IMR-90 (cell line): ENCODE data around the gene TOMM34. TPM values are rescaled to one million over a fixed set of nuclear protein-coding genes. Genes with fewer than 3 reads are reported as not detected.

Experiments used
- ATAC-seq: fragments of 200-7000 bp; cut with Tn5 transposase; 2 replicates; pipeline ENCODE4 v1.9.1; 2020; ENCODE audit warnings: low read depth, mild to moderate bottlenecking, moderate library complexity
- BruUV-seq: library from RNA; stranded (reverse); fragments of 400-500 nt; replicated peaks from 2 replicates; lab custom pipeline; 2021; lab: Mats Ljungman, UMichigan
- CTCF ChIA-PET: fragments of 300-600 bp; formaldehyde crosslinking; extraction: SDS; loops from one replicate; lab custom pipeline; 2021; ENCODE audit warnings: antibody characterized with exemption; lab: Yijun Ruan, JAX
- POLR2A ChIA-PET: fragments of 300-600 bp; sonication (Branson Sonifier 250); formaldehyde crosslinking; loops from one replicate; lab custom pipeline; 2022; ENCODE audit warnings: antibody characterized with exemption; ENCODE audit not compliant: unreplicated experiment; lab: Charles Lee
- DNase-seq: peaks from one replicate; pipeline ENCODE4 v3.0.0; 2013
- H2AFZ ChIP-seq: replicated peaks from 2 replicates; pipeline ENCODE3; 2013; ENCODE audit warnings: low read length, mild to moderate bottlenecking; ENCODE audit not compliant: poor library complexity
- H2AK5ac ChIP-seq: 2 replicates; pipeline ENCODE4 v1.6.1; 2013; ENCODE audit warnings: low read depth, low read length, inconsistent platforms
- H2AK9ac ChIP-seq: replicated peaks from 2 replicates; pipeline ENCODE3; 2013; ENCODE audit warnings: mild to moderate bottlenecking, low read depth, low read length, moderate library complexity; ENCODE audit not compliant: poor library complexity
- H2BK120ac ChIP-seq: 2 replicates; pipeline ENCODE4 v1.6.1; 2013; ENCODE audit warnings: low read depth, low read length, inconsistent platforms
- H2BK15ac ChIP-seq: 3 replicates; pipeline ENCODE4 v1.6.1; 2013; ENCODE audit warnings: low read depth, low read length, inconsistent platforms
- H2BK20ac ChIP-seq: 2 replicates; pipeline ENCODE4 v1.6.1; 2013; ENCODE audit warnings: low read depth, mild to moderate bottlenecking, inconsistent platforms, low read length, moderate library complexity
- H2BK5ac ChIP-seq: 2 replicates; pipeline ENCODE4 v1.6.1; 2013; ENCODE audit warnings: mild to moderate bottlenecking, low read depth, low read length, inconsistent platforms; ENCODE audit not compliant: poor library complexity, severe bottlenecking
- H3K14ac ChIP-seq: replicated peaks from 2 replicates; pipeline ENCODE4 v1.6.1; 2013; ENCODE audit warnings: low read depth, low read length, inconsistent platforms
- H3K18ac ChIP-seq: 2 replicates; pipeline ENCODE4 v1.6.1; 2013; ENCODE audit warnings: low read depth, low read length, control low read depth
- H3K23ac ChIP-seq: 2 replicates; pipeline ENCODE4 v1.6.1; 2013; ENCODE audit warnings: low read depth, low read length, inconsistent platforms
- H3K27ac ChIP-seq: 2 replicates; pipeline ENCODE4 v1.5.1; 2013; ENCODE audit warnings: mild to moderate bottlenecking, control low read depth, low read length; ENCODE audit not compliant: insufficient read depth
- H3K27me3 ChIP-seq: 2 replicates; pipeline ENCODE4 v1.6.1; 2013; ENCODE audit warnings: low read length; ENCODE audit not compliant: control insufficient read depth, insufficient read depth
- H3K36me3 ChIP-seq: 2 replicates; pipeline ENCODE4 v1.6.1; 2013; ENCODE audit warnings: low read length, mixed read lengths; ENCODE audit not compliant: control insufficient read depth, insufficient read depth
- H3K4ac ChIP-seq: 2 replicates; pipeline ENCODE4 v1.6.1; 2013; ENCODE audit warnings: low read depth, low read length, inconsistent platforms
- H3K4me1 ChIP-seq: 2 replicates; pipeline ENCODE4 v1.6.1; 2013; ENCODE audit warnings: low read length, mixed read lengths; ENCODE audit not compliant: control insufficient read depth, insufficient read depth
- H3K4me2 ChIP-seq: 2 replicates; pipeline ENCODE4 v1.6.1; 2013; ENCODE audit warnings: low read depth, mild to moderate bottlenecking, control low read depth, low read length, moderate library complexity
- H3K4me3 ChIP-seq: 2 replicates; pipeline ENCODE4 v1.5.1; 2013; ENCODE audit warnings: low read depth, mild to moderate bottlenecking, control low read depth, low read length, moderate library complexity; ENCODE audit not compliant: insufficient read depth
- H3K56ac ChIP-seq: 2 replicates; pipeline ENCODE4 v1.6.1; 2013; ENCODE audit warnings: low read length, inconsistent platforms; ENCODE audit not compliant: insufficient read depth; ENCODE audit errors: extremely low read depth
- H3K79me1 ChIP-seq, 2 experiments: 2 replicates each; pipeline ENCODE4 v1.6.1; 2013; ENCODE audit warnings: low read length in 2 of 2, inconsistent platforms in 1 of 2, low read depth in 1 of 2
- H3K9ac ChIP-seq: 2 replicates; pipeline ENCODE4 v1.6.1; 2013; ENCODE audit warnings: low read depth, low read length, control low read depth
- H3K9me1 ChIP-seq: 2 replicates; pipeline ENCODE4 v1.6.1; 2013; ENCODE audit warnings: low read length, inconsistent platforms; ENCODE audit not compliant: insufficient read depth
- H3K9me3 ChIP-seq: 2 replicates; pipeline ENCODE4 v1.6.1; 2013; ENCODE audit warnings: low read length; ENCODE audit not compliant: control insufficient read depth, insufficient read depth
- H4K20me1 ChIP-seq: 2 replicates; pipeline ENCODE4 v1.6.1; 2013; ENCODE audit warnings: low read length, inconsistent platforms; ENCODE audit not compliant: insufficient read depth
- H4K5ac ChIP-seq: 2 replicates; pipeline ENCODE4 v1.6.1; 2013; ENCODE audit warnings: mild to moderate bottlenecking, low read depth, low read length, control low read depth
- H4K8ac ChIP-seq, 2 experiments: 2 replicates each; pipeline ENCODE4 v1.6.1; 2013; ENCODE audit warnings: low read depth in 2 of 2, low read length in 2 of 2, control low read depth in 1 of 2, inconsistent platforms in 1 of 2
- H4K91ac ChIP-seq: 2 replicates; pipeline ENCODE4 v1.6.1; 2013; ENCODE audit warnings: low read depth, low read length, inconsistent platforms; ENCODE audit not compliant: insufficient read depth
- CEBPB ChIP-seq: IDR thresholded peaks from 2 replicates; pipeline ENCODE4 v1.6.1; 2012; ENCODE audit warnings: low read depth, low read length, improper control_type of control experiment
- MXI1 ChIP-seq: IDR thresholded peaks from 2 replicates; pipeline ENCODE4 v1.6.1; 2012; ENCODE audit warnings: low read depth, mild to moderate bottlenecking, low read length, moderate library complexity, borderline replicate concordance
- POLR2A ChIP-seq: IDR thresholded peaks from 2 replicates; pipeline ENCODE4 v1.6.1; 2012; ENCODE audit warnings: mild to moderate bottlenecking, low read depth, low read length
- RAD21 ChIP-seq: IDR thresholded peaks from 2 replicates; pipeline ENCODE4 v1.6.1; 2012; ENCODE audit warnings: low read length, improper control_type of control experiment
- WGBS, 2 experiments: methylation state at CpG; one replicate each; pipeline versions ENCODE4 v1.1.5 to v1.1.7; 2013; ENCODE audit warnings: missing lambda C conversion rate in 2 of 2; ENCODE audit not compliant: insufficient read length in 1 of 2; ENCODE audit errors: extremely low coverage in 2 of 2; 5-methylcytosine and 5-hydroxymethylcytosine counted together
- dilution Hi-C: fragments of 300-500 bp; cut with HindIII; formaldehyde crosslinking; loops from one replicate; pipeline ENCODE4 v1.14.3; 2018; ENCODE audit warnings: low sequenced_read_pairs; ENCODE audit not compliant: unreplicated experiment
- in situ Hi-C: fragments of 300-500 bp; cut with MboI; formaldehyde crosslinking; loops from 3 replicates; pipeline ENCODE4 v1.14.3; 2019; ENCODE audit warnings: low sequenced_read_pairs, inconsistent platforms, mixed read lengths
- intact Hi-C: fragments of 100-400 bp; cut with micrococcal nuclease; formaldehyde crosslinking; loops from 2 replicates; pipeline ENCODE4 v1.10.0; 2022
- polyA plus RNA-seq, 3 experiments: library from polyadenylated mRNA; depleted of rRNA; stranded (reverse); fragments of >200 nt; gene quantifications; 2 replicates each; pipeline ENCODE4 v1.2.3, GENCODE V29; 2012; ENCODE audit warnings: low replicate concordance in 1 of 3
- total RNA-seq: library from RNA; depleted of rRNA; stranded (reverse); fragments of >200 nt; gene quantifications from 2 replicates; pipeline ENCODE4 v1.2.3, GENCODE V29; 2012

TOMM34 gene
- total and polyA plus RNA-seq, 2 of the 4 experiments (the other 2 are of a cell fraction) = 97.5 to 101 TPM

DNA sequence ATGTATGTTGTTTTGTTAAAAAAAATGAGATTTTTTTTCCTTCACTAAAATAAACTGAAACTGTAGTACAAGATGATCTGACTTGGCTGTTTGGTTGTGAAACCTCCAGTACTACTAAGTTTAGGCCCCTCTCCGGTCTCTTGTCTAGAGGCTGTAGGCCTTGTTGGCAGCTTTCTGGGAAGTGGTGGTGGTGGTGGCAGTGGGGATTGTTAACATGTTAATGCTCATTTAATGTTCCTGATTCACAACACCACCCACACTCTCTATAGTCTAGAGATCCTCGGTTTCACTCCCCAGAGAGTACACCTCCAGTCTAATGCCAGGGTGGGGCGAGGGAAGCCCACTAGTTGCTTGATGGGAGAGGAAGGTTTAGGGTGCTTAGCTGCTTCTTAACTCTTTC is 30.2 kb upstream of the TOMM34 start:
- intact Hi-C loops (no loop called here), dilution Hi-C loops (no loop called here), in situ Hi-C loops (no loop called here)
- BruUV-seq = no TSS peak
- H2BK5ac ChIP-seq = peak overlapping the region; percentile 58
- peak; percentile 53; the same call in 1 of the 2 replicates for ATAC-seq
- no peak overlapping the region for H2AK9ac ChIP-seq
- H3K23ac ChIP-seq = peak overlapping the region; percentile 89; the same call in 1 of the 2 replicates
- no peak overlapping the region for H2AK5ac ChIP-seq
- no peak overlapping the region for H4K91ac ChIP-seq
- H3K4me1 ChIP-seq = peaks cover 10% of the 10 kb centered on the region
- H2BK20ac ChIP-seq = peak overlapping the region; percentile 25; the same call in 1 of the 2 replicates
- H4K8ac ChIP-seq = peak overlapping the region in 1 of 2 experiments; percentile 54; a peak in 1 of 4 replicates
- peak overlapping the region; percentile 61; the same call in 1 of the 2 replicates for H4K5ac ChIP-seq
- POLR2A ChIA-PET = no interaction called here
- H3K9me1 ChIP-seq = 0 out of 2 replicates have a peak, but pooled peaks cover 7% of the 10 kb centered on the region
- peak overlapping the region; percentile 56; the same call in 1 of the 2 replicates for H3K18ac ChIP-seq
- H3K27me3 ChIP-seq = no peaks in the 10 kb centered on the region
- no peak overlapping the region for H2BK15ac ChIP-seq
- no peak overlapping the region for H3K4me3 ChIP-seq
- H3K27ac ChIP-seq = no peak overlapping the region
- H2BK120ac ChIP-seq = peak overlapping the region; percentile 3; the same call in 1 of the 2 replicates
- peaks cover 15 to 25% of the 10 kb centered on the region in 2 experiments; a peak in 3 of 4 replicates for H3K79me1 ChIP-seq
- no peak for DNase-seq
- CTCF ChIA-PET = no interaction called here
- peaks cover 5% of the 10 kb centered on the region for H3K36me3 ChIP-seq
- H2AFZ ChIP-seq = peak overlapping the region; percentile 21
- H3K9me3 ChIP-seq = no peaks in the 10 kb centered on the region
- H3K56ac ChIP-seq = no peak overlapping the region
- H3K4ac ChIP-seq = peak overlapping the region; percentile 48
- H3K14ac ChIP-seq = no peak overlapping the region; the same call in 1 of the 2 replicates
- no CpG with 5 or more reads among the region's 3 CpGs for WGBS, 2 experiments
- H4K20me1 ChIP-seq = no peaks in the 10 kb centered on the region
- TF ChIP-seq CEBPB (no peak), MXI1 (no peak), RAD21 (no peak), POLR2A (no peak)
- H3K4me2 ChIP-seq = peak overlapping the region; percentile 65
- no peak overlapping the region for H3K9ac ChIP-seq
